Right cardiac atrium (tissue), 5 donors: Measurements from ENCODE around the gene OTOP2. TPM values are rescaled to one million over a fixed set of nuclear protein-coding genes. Genes with fewer than 3 reads are reported as not detected.
A peak's percentile ranks its signal among the peaks of the same experiment; 100 is the strongest.
"Not testable (repeated sequence)": the region's sequence is repeated elsewhere in the genome, so short reads cannot be mapped to it uniquely, and the experiment has no call there.

ENCODE experiments used
- ATAC-seq, 2 donors: fragments of 200-7000 bp; cut with Tn5 transposase; one replicate each; pipeline versions ENCODE4 v1.8.0 to v1.9.1; 2020; ENCODE audit warnings: moderate library complexity in 2 of 2, mild to moderate bottlenecking in 1 of 2
- DNase-seq, 3 donors: peaks; one replicate each; pipeline ENCODE4 v3.0.0-alpha.2; 2020
- H3K27ac ChIP-seq: one replicate; pipeline ENCODE4 v1.5.1; 2013; ENCODE audit warnings: mild to moderate bottlenecking, low read length, control low read depth, moderate library complexity
- H3K27me3 ChIP-seq: one replicate; pipeline ENCODE4 v1.6.1; 2013; ENCODE audit not compliant: control insufficient read depth, insufficient read depth
- H3K4me1 ChIP-seq: one replicate; pipeline ENCODE4 v1.6.1; 2013; ENCODE audit warnings: low read length; ENCODE audit not compliant: control insufficient read depth, insufficient read depth
- H3K4me3 ChIP-seq: one replicate; pipeline ENCODE4 v1.5.1; 2013; ENCODE audit warnings: low read length, control low read depth
- H3K9me3 ChIP-seq: one replicate; pipeline ENCODE4 v1.6.1; 2013; ENCODE audit warnings: low read length; ENCODE audit not compliant: control insufficient read depth
- WGBS: extraction: QIAGEN DNeasy Blood & Tissue Kit; methylation state at CpG from one replicate; pipeline ENCODE4 v1.1.7; 2013; 5-methylcytosine and 5-hydroxymethylcytosine counted together
- intact Hi-C, 4 donors: fragments of 100-400 bp; cut with DNase I; formaldehyde crosslinking; loops; one replicate each; pipeline versions ENCODE4 v1.11.0 to v1.14.0; 2022 to 2023
- polyA plus RNA-seq: library from polyadenylated mRNA; stranded (reverse); fragments of 200-250 nt; gene quantifications from one replicate; pipeline ENCODE4 v1.2.3, GENCODE V29; 2013
- total RNA-seq, 4 donors: library from RNA; stranded (reverse); fragmentation: NEBNext Ultra II Directional; extraction: Animal tissue kit (Norgen Biotek cat#: 25700); gene quantifications; one replicate each; pipeline ENCODE4 v1.2.1, GENCODE V29; 2021
- donor health status: healthy with polysubstance abuse.
- donor health status: DM: no; HTN: yes; CAD: no.
- donor health status: DM: no; HTN: no; CAD: no.
- donor health status: DM: no; HTN: yes; CAD: no; lungs with severe emphysema.
- donor health status: DM: yes; HTN: yes; CAD: no.

Gene OTOP2
- total and polyA plus RNA-seq, 5 donors, result not detected

GRCh38 chr17:74968361-74968780 lies 44.3 kb downstream of the OTOP2 start:
- 80% methylated on average over 5 of the region's 5 CpGs for WGBS
- Histone ChIP-seq H3K27me3 (no peaks in the 10 kb centered on the region), H3K27ac (no peak overlapping the region), H3K9me3 (no peaks in the 10 kb centered on the region), H3K4me3 (no peak overlapping the region), H3K4me1 (no peaks in the 10 kb centered on the region)
- ATAC-seq (no peak), DNase-seq (peak in 1 of 3 donors; percentile 31)
- intact Hi-C loops, result loop anchor here in 1 of 4 donors (10.0 kb wide), 1 partner anchor 56 kb away; no protein-coding TSS in a partner anchor

- not testable (repeated sequence) for H3K4me1 ChIP-seq, H3K27me3 ChIP-seq, DNase-seq, H3K9me3 ChIP-seq, H3K27ac ChIP-seq, ATAC-seq, H3K4me3 ChIP-seq
- WGBS, result 90% methylated on average over 5 of the region's 5 CpGs
- intact Hi-C loops, result loop anchor here in 1 of 4 donors (10.0 kb wide), 1 partner anchor 55 kb away; no protein-coding TSS in a partner anchor
Measured at GRCh38 chr17:74969501-74969900, 45.4 kb downstream of the OTOP2 start.

GRCh38 chr17:74970395-74970794 lies 46.3 kb downstream of the OTOP2 start:
- DNase-seq, result peak in 1 of 3 donors; percentile 53
- intact Hi-C loops, result no loop called here
- Histone ChIP-seq H3K9me3 (no peaks in the 10 kb centered on the region), H3K4me1 (no peaks in the 10 kb centered on the region), H3K27me3 (no peaks in the 10 kb centered on the region), H3K4me3 (peak overlapping the region; percentile 21), H3K27ac (peak overlapping the region; percentile 60)
- 75% methylated on average over 3 of the region's 3 CpGs for WGBS
- peak; percentile 63 to 78 for ATAC-seq

GRCh38 chr17:74971069-74971841 lies 47.2 kb downstream of the OTOP2 start:
- H3K4me1 ChIP-seq, result no peaks in the 10 kb centered on the region
- peak overlapping the region; percentile 67 for H3K4me3 ChIP-seq
- H3K9me3 ChIP-seq, result no peaks in the 10 kb centered on the region
- ATAC-seq (peak in 1 of 2 donors; percentile 2), DNase-seq (peak in 1 of 3 donors; percentile 31)
- WGBS, result 64% methylated on average over 8 of the region's 8 CpGs
- no peaks in the 10 kb centered on the region for H3K27me3 ChIP-seq
- H3K27ac ChIP-seq, result peak overlapping the region; percentile 60
- intact Hi-C loops, result no loop called here

GRCh38 chr17:74971842-74972106 lies 47.7 kb downstream of the OTOP2 start:
- H3K4me1 ChIP-seq, result no peaks in the 10 kb centered on the region
- no peak for DNase-seq
- intact Hi-C loops, result no loop called here
- WGBS, result 22% methylated on average over 9 of the region's 9 CpGs
- H3K4me3 ChIP-seq, result peak overlapping the region; percentile 67
- no peak overlapping the region for H3K27ac ChIP-seq
- no peaks in the 10 kb centered on the region for H3K27me3 ChIP-seq
- H3K9me3 ChIP-seq, result no peaks in the 10 kb centered on the region
- ATAC-seq, result no peak

GRCh38 chr17:74972107-74972972 lies 48.3 kb downstream of the OTOP2 start, which contains the start of gene HID1:
HID1 (minus strand) TSS chr17:74972759; CDS start chr17:74972656, 103 bp downstream.
- Histone ChIP-seq H3K4me3 (peak within 1 kb of the TSS; percentile 67), H3K4me1 (no peaks in the 10 kb centered on the region), H3K27ac (no peak within 1 kb of the TSS), H3K27me3 (no peaks in the 10 kb centered on the region), H3K9me3 (no peaks in the 10 kb centered on the region)
- intact Hi-C loops, result no loop called here
- DNase-seq, result peak; percentile 65 to 86 (median 84)
- WGBS, result 1% methylated on average over 95 of the region's 95 CpGs
- ATAC-seq, result peak; percentile 75 to 76

GRCh38 chr17:74972973-74973328 lies 48.9 kb downstream of the OTOP2 start:
- no peaks in the 10 kb centered on the region for H3K4me1 ChIP-seq
- H3K27ac ChIP-seq, result no peak overlapping the region
- WGBS, result 15% methylated on average over 17 of the region's 17 CpGs
- ATAC-seq (no peak), DNase-seq (no peak)
- no peaks in the 10 kb centered on the region for H3K27me3 ChIP-seq
- H3K4me3 ChIP-seq, result peak overlapping the region; percentile 67
- intact Hi-C loops, result no loop called here
- no peaks in the 10 kb centered on the region for H3K9me3 ChIP-seq

- intact Hi-C loops, result no loop called here
- ATAC-seq (no peak), DNase-seq (no peak)
- H3K27me3 ChIP-seq, result no peaks in the 10 kb centered on the region
- H3K4me3 ChIP-seq, result no peak overlapping the region
- H3K9me3 ChIP-seq, result no peaks in the 10 kb centered on the region
- H3K4me1 ChIP-seq, result no peaks in the 10 kb centered on the region
- WGBS, result 79% methylated on average over 4 of the region's 4 CpGs
- no peak overlapping the region for H3K27ac ChIP-seq
Measured at GRCh38 chr17:74975943-74976342, 51.9 kb downstream of the OTOP2 start.

- ATAC-seq (no peak), DNase-seq (no peak)
- Histone ChIP-seq H3K27ac (no peak overlapping the region), H3K27me3 (no peaks in the 10 kb centered on the region), H3K4me3 (no peak overlapping the region), H3K4me1 (peaks cover 5% of the 10 kb centered on the region), H3K9me3 (no peaks in the 10 kb centered on the region)
- 80% methylated on average over 3 of the region's 3 CpGs for WGBS
- intact Hi-C loops, result no loop called here
Measured at GRCh38 chr17:74977802-74978201, 53.7 kb downstream of the OTOP2 start.

- no peak overlapping the region for H3K4me3 ChIP-seq
- intact Hi-C loops, result no loop called here
Measured at GRCh38 chr17:74978240-74978639, 54.2 kb downstream of the OTOP2 start.

More at GRCh38 chr17:74978240-74978639, 54.2 kb downstream of the OTOP2 start:
- ATAC-seq (no peak), DNase-seq (peak in 1 of 3 donors; percentile 10)
- Histone ChIP-seq H3K27ac (no peak overlapping the region), H3K9me3 (no peaks in the 10 kb centered on the region), H3K4me1 (peaks cover 5% of the 10 kb centered on the region), H3K27me3 (no peaks in the 10 kb centered on the region)
- WGBS, result 84% methylated on average over 3 of the region's 3 CpGs
